Neural cell (in vitro differentiated cells): ENCODE data around the gene GDI2. TPM values are rescaled to one million over a fixed set of nuclear protein-coding genes. Genes with fewer than 3 reads are reported as not detected.

Experiments used
- H2AFZ ChIP-seq: fragments of 200-600, 300-800 bp; sonication (generic), shearing (Covaris generic); 2 replicates; pipeline ENCODE4 v1.6.0; 2014; ENCODE audit warnings: low read depth, mild to moderate bottlenecking, antibody characterized with exemption, low read length, moderate library complexity
- H3F3A ChIP-seq: fragments of 200-600 bp; shearing (Covaris generic); 2 replicates; pipeline ENCODE4 v1.6.1; 2016; ENCODE audit warnings: mild to moderate bottlenecking, moderate library complexity, mixed read lengths, antibody characterized with exemption, low read length; ENCODE audit not compliant: insufficient read depth, poor library complexity, severe bottlenecking
- H3K27ac ChIP-seq: fragments of 200-600, 300-800 bp; sonication (generic), shearing (Covaris generic); 2 replicates; pipeline ENCODE4 v1.5.1; 2014; ENCODE audit warnings: mild to moderate bottlenecking, low read length, moderate library complexity
- H3K27me3 ChIP-seq: fragments of 300-800, 200-600 bp; sonication (generic), shearing (Covaris generic); 2 replicates; pipeline ENCODE4 v1.6.0; 2014; ENCODE audit warnings: mild to moderate bottlenecking, low read depth, low read length, moderate library complexity; ENCODE audit not compliant: insufficient read depth
- H3K36me3 ChIP-seq: fragments of 300-800, 200-600 bp; sonication (generic), shearing (Covaris generic); 2 replicates; pipeline ENCODE4 v1.5.1; 2014; ENCODE audit warnings: mild to moderate bottlenecking, antibody characterized with exemption, low read length, moderate library complexity; ENCODE audit not compliant: insufficient read depth
- H3K4me2 ChIP-seq: fragments of 300-800, 200-600 bp; sonication (generic), shearing (Covaris generic); 2 replicates; pipeline ENCODE4 v1.6.0; 2014; ENCODE audit warnings: mild to moderate bottlenecking, low read length
- H3K4me3 ChIP-seq: fragments of 300-800, 200-600 bp; sonication (generic), shearing (Covaris generic); 2 replicates; pipeline ENCODE4 v1.5.1; 2014; ENCODE audit warnings: mild to moderate bottlenecking, low read length, moderate library complexity
- H3K79me2 ChIP-seq: fragments of 200-600 bp; shearing (Covaris generic); replicated peaks from 2 replicates; pipeline ENCODE4 v1.6.0; 2014; ENCODE audit warnings: mild to moderate bottlenecking, low read length, moderate library complexity; ENCODE audit not compliant: insufficient read depth
- H3K9ac ChIP-seq: fragments of 300-800, 200-600 bp; sonication (generic), shearing (Covaris generic); 2 replicates; pipeline ENCODE4 v1.6.1; 2016; ENCODE audit warnings: mild to moderate bottlenecking, low read length, mixed read lengths
- H3K9me2 ChIP-seq: fragments of 200-600 bp; shearing (Covaris generic); 2 replicates; pipeline ENCODE4 v1.6.1; 2016; ENCODE audit warnings: mild to moderate bottlenecking, low read length, mixed read lengths; ENCODE audit not compliant: insufficient read depth
- H3K9me3 ChIP-seq: fragments of 200-600, 300-800 bp; sonication (generic), shearing (Covaris generic); 2 replicates; pipeline ENCODE4 v1.6.1; 2016; ENCODE audit warnings: mild to moderate bottlenecking, mixed run types, low read length, moderate library complexity, mixed read lengths
- H4K20me1 ChIP-seq: fragments of 200-600 bp; shearing (Covaris generic); 2 replicates; pipeline ENCODE4 v1.6.1; 2016; ENCODE audit warnings: mild to moderate bottlenecking, mixed run types; ENCODE audit not compliant: insufficient read depth
- CTCF ChIP-seq: fragments of 450-650 bp; IDR thresholded peaks from 2 replicates; pipeline ENCODE4 v1.5.1; 2014; ENCODE audit warnings: antibody characterized with exemption, mild to moderate bottlenecking, moderate library complexity; ENCODE audit not compliant: poor library complexity, severe bottlenecking
- EP300 ChIP-seq: fragments of 450-650 bp; conservative IDR thresholded peaks from 2 replicates; pipeline ENCODE4 v1.6.1; 2014; ENCODE audit warnings: antibody characterized with exemption, mild to moderate bottlenecking, moderate library complexity; ENCODE audit not compliant: poor library complexity, severe bottlenecking
- EZH2 ChIP-seq: fragments of 200-600, 300-800 bp; shearing (Covaris generic), sonication (generic); IDR thresholded peaks from 2 replicates; pipeline ENCODE4 v1.6.1; 2014; ENCODE audit warnings: antibody characterized with exemption, low read length, borderline replicate concordance, mild to moderate bottlenecking; ENCODE audit not compliant: insufficient read depth, poor library complexity, severe bottlenecking
- MXI1 ChIP-seq: fragments of 450-650 bp; conservative IDR thresholded peaks from 2 replicates; pipeline ENCODE4 v1.6.1; 2014; ENCODE audit warnings: antibody characterized with exemption, mild to moderate bottlenecking; ENCODE audit not compliant: poor library complexity, severe bottlenecking
- POLR2AphosphoS5 ChIP-seq: IDR thresholded peaks from 2 replicates; pipeline ENCODE4 v1.6.1; 2012
- RAD21 ChIP-seq: fragments of 450-650 bp; conservative IDR thresholded peaks from 2 replicates; pipeline ENCODE4 v1.6.1; 2014; ENCODE audit warnings: antibody characterized with exemption, mild to moderate bottlenecking, moderate library complexity
- REST ChIP-seq: IDR thresholded peaks from 2 replicates; pipeline ENCODE4 v1.6.1; 2012; ENCODE audit warnings: borderline replicate concordance
- SMC3 ChIP-seq: fragments of 450-650 bp; conservative IDR thresholded peaks from 2 replicates; pipeline ENCODE4 v1.6.1; 2014; ENCODE audit warnings: antibody characterized with exemption, mild to moderate bottlenecking, moderate library complexity; ENCODE audit not compliant: poor library complexity
- TAF1 ChIP-seq: IDR thresholded peaks from 2 replicates; pipeline ENCODE4 v1.6.1; 2012; ENCODE audit warnings: low read depth
- polyA plus RNA-seq: library from polyadenylated mRNA; depleted of rRNA; stranded (reverse); fragments of >200 nt; gene quantifications from 2 replicates; pipeline ENCODE4 v1.2.3, GENCODE V29; 2014

Gene GDI2
- polyA plus RNA-seq, 1 donor from 2014 or later: 352 TPM

- Histone ChIP-seq H2AFZ (no peak overlapping the region), H3K4me2 (no peak overlapping the region), H3K27ac (no peak overlapping the region), H3K36me3 (peaks cover 10% of the 10 kb centered on the region), H3K9me3 (no peaks in the 10 kb centered on the region), H3K9ac (no peak overlapping the region), H3K4me3 (no peak overlapping the region), H3K27me3 (no peaks in the 10 kb centered on the region), H3K9me2 (no peaks in the 10 kb centered on the region), H4K20me1 (no peaks in the 10 kb centered on the region), H3K79me2 (peaks cover 10% of the 10 kb centered on the region), H3F3A (no peaks in the 10 kb centered on the region)
- TF ChIP-seq EP300 (no peak), SMC3 (no peak), REST (no peak), CTCF (no peak), MXI1 (no peak), RAD21 (no peak), EZH2 (no peak)
These were observed 23.6 kb downstream of the GDI2 start for GRCh38 chr10:5789626-5790025.

- TF ChIP-seq REST (no peak), RAD21 (no peak), EZH2 (no peak), MXI1 (no peak), CTCF (no peak), SMC3 (no peak), POLR2AphosphoS5 (no peak), TAF1 (no peak), EP300 (no peak)
- no peaks in the 10 kb centered on the region for H3F3A ChIP-seq
- H2AFZ ChIP-seq: no peak overlapping the region
- no peak overlapping the region for H3K4me2 ChIP-seq
- H3K9ac ChIP-seq: no peak overlapping the region
- no peaks in the 10 kb centered on the region for H3K9me3 ChIP-seq
- no peaks in the 10 kb centered on the region for H4K20me1 ChIP-seq
- no peak overlapping the region for H3K27ac ChIP-seq
- H3K36me3 ChIP-seq: peaks cover 16% of the 10 kb centered on the region
- H3K27me3 ChIP-seq: no peaks in the 10 kb centered on the region
- no peaks in the 10 kb centered on the region for H3K9me2 ChIP-seq
- no peak overlapping the region for H3K4me3 ChIP-seq
- peaks cover 10% of the 10 kb centered on the region for H3K79me2 ChIP-seq
These were observed 24.3 kb downstream of the GDI2 start for GRCh38 chr10:5788969-5789368.
